Mammary microvascular endothelial cell (primary cell): ENCODE measurements around the gene SRXN1. TPM values are rescaled to one million over a fixed set of nuclear protein-coding genes. Genes with fewer than 3 reads are reported as not detected.

Experiments
- total RNA-seq: library from RNA; depleted of rRNA; stranded (reverse); fragments of >200 nt; gene quantifications from 2 replicates; pipeline ENCODE4 v1.2.3, GENCODE V29; 2015

The SRXN1 gene
- total RNA-seq = 68.0 and 69.1 TPM in 2 replicates

DNA sequence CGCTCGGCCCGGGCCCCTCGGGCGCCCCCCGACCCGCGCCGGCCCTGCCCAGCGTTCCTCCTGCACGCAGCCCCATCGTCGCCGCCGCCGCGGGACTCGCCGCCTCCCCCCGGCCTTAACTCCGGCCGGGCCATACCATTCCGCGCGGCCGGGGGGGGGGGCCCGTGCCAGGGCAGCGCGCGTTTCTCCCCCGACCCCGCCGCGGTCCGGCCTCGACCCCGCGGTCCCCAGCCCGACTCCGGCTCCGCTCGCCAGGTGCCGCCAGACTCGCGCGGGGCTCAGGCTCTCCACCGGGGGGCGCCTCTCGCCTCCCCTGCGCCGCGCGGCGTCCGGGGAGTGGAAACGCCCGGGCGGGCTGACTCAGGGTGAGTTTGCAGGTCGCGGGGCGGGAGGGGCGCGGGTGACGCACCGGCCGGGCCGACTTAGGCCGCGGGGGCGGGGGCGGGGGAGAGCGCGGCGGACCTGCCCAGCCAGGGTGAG, at the start of gene SRXN1:
Gene SRXN1 (minus strand): TSS at position 91 of the 480 bp plus-strand sequence. CDS start 15 bp downstream, at position 76.

DNA sequence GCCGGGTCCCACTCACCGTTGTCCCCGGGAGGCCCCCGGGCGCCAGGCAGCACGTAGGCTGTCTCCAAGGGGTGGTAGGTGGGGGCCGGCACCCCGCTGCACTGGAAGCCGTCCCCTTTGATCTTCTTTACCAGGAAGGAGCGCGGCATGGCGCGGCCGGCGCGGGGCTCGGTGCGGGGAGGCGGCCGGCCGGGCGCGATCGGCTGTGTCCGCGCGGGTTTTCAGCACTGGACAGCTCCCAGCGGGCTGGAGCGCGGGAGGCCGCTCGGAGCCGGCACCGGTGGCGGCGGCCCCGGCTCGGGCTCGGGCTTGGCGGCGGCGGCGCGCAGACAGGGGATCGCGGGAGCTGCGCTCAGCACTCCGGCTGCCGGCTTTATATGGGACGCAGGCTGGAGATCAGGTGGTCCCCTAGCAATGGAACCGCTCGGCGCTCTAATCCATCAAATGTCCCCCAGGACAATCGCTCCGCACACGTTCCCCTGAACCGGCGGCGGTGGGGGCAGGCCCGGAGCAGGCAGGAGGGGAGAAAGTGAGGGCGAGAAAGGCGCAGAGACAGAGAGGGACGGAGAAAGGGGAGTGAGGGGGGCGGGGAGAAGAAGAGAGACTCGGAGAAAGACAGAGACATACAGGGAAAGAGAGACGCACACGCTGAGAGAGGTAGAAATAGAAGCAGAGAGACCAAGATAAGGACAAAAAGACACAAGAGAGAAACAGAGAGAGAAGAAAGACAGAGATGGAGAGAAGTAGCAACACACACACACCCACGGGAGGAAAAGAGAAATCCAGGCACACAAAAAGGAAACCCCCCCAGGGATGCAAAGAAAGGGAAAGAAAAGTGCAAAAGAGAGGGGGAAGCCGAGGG, 22.7 kb upstream of the SRXN1 start, which contains the start of gene SCRT2:
Gene SCRT2 (minus strand): TSS at position 350 of the 862 bp plus-strand sequence. CDS start 201 bp downstream, at position 149.

DNA sequence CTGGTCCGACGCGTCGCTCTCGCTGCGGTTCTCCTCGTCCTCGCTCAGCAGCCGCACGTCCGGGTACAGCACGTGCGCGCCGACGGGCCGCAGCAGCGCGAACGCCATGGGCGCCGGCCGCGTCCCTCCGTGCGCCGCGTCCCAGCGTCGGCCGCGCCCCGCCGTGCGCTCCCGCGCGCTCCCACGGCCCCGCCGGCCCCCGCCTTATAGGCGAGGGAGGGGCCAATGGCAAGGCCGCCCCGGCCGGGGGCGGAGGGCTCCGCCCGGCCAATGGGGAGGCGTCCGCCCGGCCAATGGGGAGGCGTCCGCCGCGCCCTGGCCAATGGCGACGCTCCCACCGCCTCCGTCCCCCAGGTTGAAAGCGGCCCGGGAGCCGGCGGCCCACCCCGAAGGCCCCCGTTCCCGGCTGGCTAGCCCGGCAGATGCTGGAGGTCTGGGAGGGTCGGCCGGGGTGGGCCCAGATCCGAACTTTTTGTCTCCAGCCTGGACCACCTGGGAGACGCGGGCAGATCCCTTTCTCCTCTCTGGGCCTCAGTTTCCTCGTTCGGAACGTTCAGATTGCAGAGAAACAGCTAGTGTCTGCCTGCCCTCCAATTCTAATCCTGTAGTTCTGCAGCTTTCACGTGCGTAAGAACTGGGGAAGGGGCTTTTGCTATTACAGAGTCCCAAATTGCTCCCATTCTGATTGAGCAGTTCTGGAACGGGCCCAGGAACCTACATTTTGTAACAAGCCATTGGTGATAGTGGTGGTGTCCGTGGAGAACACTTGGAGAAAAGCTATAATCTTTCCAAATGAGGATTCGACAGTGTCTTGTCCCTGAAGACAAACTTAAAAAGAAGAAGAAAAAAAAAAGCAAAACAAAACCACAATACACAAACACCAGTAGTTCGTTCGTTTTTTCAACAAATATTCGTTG, 42.6 kb downstream of the SRXN1 start, which contains the start of gene TCF15:
Gene TCF15 (minus strand): TSS at position 180 of the 917 bp plus-strand sequence. CDS start 72 bp downstream, at position 108.

Other genes with a start within 250 kb of the SRXN1 start
- gene RBCK1, start 244.9 kb downstream of the SRXN1 start, total RNA-seq = 95.5 and 97.1 TPM in 2 replicates
- 23.3 and 28.2 TPM in 2 replicates for gene TBC1D20, start 190.7 kb downstream of the SRXN1 start, total RNA-seq
- gene CSNK2A1, start 109.4 kb downstream of the SRXN1 start, total RNA-seq = 79.3 and 129 TPM in 2 replicates
- 8.6 and 10.7 TPM in 2 replicates for gene TCF15, start 42.9 kb downstream of the SRXN1 start, total RNA-seq
- not detected in 2 replicates for gene SCRT2, start 22.6 kb upstream of the SRXN1 start, total RNA-seq
- 0.59 and 0.80 TPM in 2 replicates for gene SLC52A3, start 115.3 kb upstream of the SRXN1 start, total RNA-seq
- gene FAM110A, start 180.5 kb upstream of the SRXN1 start, total RNA-seq = 1.6 and 4.0 TPM in 2 replicates